ENCODE measurements around the gene PGLYRP3.

PGLYRP3 gene

DNA sequence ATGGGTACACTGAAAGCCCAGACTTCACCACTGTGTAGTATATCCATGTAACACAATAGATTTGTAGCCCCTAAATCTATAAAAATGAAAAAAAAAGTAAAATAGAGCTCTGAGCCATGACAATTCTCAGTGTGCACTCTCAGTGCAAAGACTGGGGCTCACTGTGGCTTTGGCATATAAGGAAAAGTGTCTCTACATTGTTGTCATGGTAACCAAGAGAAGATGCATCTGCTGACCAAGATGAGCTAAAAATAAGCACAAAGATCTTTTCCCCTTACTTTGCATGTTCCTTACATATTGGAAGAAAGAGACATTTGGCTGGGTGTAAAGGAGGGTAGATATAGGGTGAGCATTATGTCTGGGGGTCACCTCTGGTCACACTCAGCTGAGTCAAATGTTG is 23.9 kb upstream of the PGLYRP3 start (continued):
- TF ChIP-seq, protein P1, sequence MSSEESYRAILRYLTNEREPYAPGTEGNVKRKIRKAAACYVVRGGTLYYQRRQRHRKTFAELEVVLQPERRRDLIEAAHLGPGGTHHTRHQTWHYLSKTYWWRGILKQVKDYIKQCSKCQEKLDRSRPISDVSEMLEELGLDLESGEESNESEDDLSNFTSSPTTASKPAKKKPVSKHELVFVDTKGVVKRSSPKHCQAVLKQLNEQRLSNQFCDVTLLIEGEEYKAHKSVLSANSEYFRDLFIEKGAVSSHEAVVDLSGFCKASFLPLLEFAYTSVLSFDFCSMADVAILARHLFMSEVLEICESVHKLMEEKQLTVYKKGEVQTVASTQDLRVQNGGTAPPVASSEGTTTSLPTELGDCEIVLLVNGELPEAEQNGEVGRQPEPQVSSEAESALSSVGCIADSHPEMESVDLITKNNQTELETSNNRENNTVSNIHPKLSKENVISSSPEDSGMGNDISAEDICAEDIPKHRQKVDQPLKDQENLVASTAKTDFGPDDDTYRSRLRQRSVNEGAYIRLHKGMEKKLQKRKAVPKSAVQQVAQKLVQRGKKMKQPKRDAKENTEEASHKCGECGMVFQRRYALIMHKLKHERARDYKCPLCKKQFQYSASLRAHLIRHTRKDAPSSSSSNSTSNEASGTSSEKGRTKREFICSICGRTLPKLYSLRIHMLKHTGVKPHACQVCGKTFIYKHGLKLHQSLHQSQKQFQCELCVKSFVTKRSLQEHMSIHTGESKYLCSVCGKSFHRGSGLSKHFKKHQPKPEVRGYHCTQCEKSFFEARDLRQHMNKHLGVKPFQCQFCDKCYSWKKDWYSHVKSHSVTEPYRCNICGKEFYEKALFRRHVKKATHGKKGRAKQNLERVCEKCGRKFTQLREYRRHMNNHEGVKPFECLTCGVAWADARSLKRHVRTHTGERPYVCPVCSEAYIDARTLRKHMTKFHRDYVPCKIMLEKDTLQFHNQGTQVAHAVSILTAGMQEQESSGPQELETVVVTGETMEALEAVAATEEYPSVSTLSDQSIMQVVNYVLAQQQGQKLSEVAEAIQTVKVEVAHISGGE (tag by site-specific recombination; conservative IDR thresholded peaks at IDR 0.05; ENCODE audit: low read depth), result no peak

DNA sequence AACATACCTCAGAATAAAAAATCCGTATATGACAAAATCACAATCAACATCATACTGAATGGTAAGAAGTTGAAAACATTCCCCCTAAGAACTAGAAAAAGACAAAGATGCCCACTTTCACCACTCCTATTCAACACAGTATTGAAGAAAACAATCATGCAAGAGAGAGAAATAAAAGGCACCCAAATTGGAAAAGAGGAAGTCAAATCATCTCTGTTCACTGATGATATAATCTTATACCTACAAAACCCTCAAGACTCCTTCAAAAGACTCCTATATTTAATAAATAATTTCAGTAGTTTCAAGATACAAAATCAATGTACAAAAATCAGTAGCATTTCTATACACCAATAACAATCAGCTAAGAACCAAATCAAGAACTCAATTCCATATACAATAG is 21.1 kb upstream of the PGLYRP3 start:
- H3K4me1 ChIP-seq (ENCODE audit: control insufficient read depth, insufficient read depth, low read length), result no peaks in the 10 kb centered on the region
- CTCF ChIA-PET, result interaction anchor here (2.1 kb wide), 1 partner anchor 18 kb away, joined by 11 read pairs; no protein-coding TSS in a partner anchor
- no peak overlapping the region for H3K4me3 ChIP-seq (ENCODE audit: low read depth, low read length)
- no peak overlapping the region for H3K27ac ChIP-seq (ENCODE audit: extremely low read depth, low read depth, low read length)
- no peaks in the 10 kb centered on the region for H3K9me3 ChIP-seq (ENCODE audit: control insufficient read depth, insufficient read depth, low read depth, low read length)
- POLR2A ChIA-PET, result no interaction called here
- TF ChIP-seq ZNF394 (tag by site-specific recombination; IDR thresholded peaks at IDR 0.05; ENCODE audit: borderline replicate concordance) (no peak), KLF1 (tag by site-specific recombination; IDR thresholded peaks at IDR 0.05) (no peak), ZNF169 (tag by site-specific recombination; IDR thresholded peaks at IDR 0.05) (no peak), HOXA7 (CRISPR knock-in tag; IDR thresholded peaks at IDR 0.05; ENCODE audit: borderline replicate concordance) (no peak), ZNF610 (tag by site-specific recombination; IDR thresholded peaks at IDR 0.05; ENCODE audit: borderline replicate concordance) (no peak), ZNF391 (tag by site-specific recombination; IDR thresholded peaks at IDR 0.05; ENCODE audit: borderline replicate concordance, low read depth) (no peak), ZNF133 (tag by site-specific recombination; IDR thresholded peaks at IDR 0.05) (no peak), OSR2 (tag by site-specific recombination; IDR thresholded peaks at IDR 0.05) (no peak), ZNF747 (tag by site-specific recombination; IDR thresholded peaks at IDR 0.05) (no peak), ZSCAN23 (tag by site-specific recombination; IDR thresholded peaks at IDR 0.05) (no peak), GLI4 (tag by site-specific recombination; IDR thresholded peaks at IDR 0.05) (no peak), ZNF701 (tag by site-specific recombination; IDR thresholded peaks at IDR 0.05) (no peak), ZFP3 (tag by site-specific recombination; IDR thresholded peaks at IDR 0.05; ENCODE audit: low read depth) (no peak), MEIS1 (CRISPR knock-in tag; IDR thresholded peaks at IDR 0.05; ENCODE audit: borderline replicate concordance) (no peak), SP7 (tag by site-specific recombination; IDR thresholded peaks at IDR 0.05) (no peak), HOXC10 (CRISPR knock-in tag; IDR thresholded peaks at IDR 0.05) (no peak)
- TF ChIP-seq, protein P2, sequence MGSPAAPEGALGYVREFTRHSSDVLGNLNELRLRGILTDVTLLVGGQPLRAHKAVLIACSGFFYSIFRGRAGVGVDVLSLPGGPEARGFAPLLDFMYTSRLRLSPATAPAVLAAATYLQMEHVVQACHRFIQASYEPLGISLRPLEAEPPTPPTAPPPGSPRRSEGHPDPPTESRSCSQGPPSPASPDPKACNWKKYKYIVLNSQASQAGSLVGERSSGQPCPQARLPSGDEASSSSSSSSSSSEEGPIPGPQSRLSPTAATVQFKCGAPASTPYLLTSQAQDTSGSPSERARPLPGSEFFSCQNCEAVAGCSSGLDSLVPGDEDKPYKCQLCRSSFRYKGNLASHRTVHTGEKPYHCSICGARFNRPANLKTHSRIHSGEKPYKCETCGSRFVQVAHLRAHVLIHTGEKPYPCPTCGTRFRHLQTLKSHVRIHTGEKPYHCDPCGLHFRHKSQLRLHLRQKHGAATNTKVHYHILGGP (tag by site-specific recombination; IDR thresholded peaks at IDR 0.05), result no peak
- TF ChIP-seq, protein P3, sequence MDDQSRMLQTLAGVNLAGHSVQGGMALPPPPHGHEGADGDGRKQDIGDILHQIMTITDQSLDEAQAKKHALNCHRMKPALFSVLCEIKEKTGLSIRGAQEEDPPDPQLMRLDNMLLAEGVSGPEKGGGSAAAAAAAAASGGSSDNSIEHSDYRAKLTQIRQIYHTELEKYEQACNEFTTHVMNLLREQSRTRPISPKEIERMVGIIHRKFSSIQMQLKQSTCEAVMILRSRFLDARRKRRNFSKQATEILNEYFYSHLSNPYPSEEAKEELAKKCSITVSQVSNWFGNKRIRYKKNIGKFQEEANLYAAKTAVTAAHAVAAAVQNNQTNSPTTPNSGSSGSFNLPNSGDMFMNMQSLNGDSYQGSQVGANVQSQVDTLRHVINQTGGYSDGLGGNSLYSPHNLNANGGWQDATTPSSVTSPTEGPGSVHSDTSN (CRISPR knock-in tag; IDR thresholded peaks at IDR 0.05), result no peak
- TF ChIP-seq, protein P4, sequence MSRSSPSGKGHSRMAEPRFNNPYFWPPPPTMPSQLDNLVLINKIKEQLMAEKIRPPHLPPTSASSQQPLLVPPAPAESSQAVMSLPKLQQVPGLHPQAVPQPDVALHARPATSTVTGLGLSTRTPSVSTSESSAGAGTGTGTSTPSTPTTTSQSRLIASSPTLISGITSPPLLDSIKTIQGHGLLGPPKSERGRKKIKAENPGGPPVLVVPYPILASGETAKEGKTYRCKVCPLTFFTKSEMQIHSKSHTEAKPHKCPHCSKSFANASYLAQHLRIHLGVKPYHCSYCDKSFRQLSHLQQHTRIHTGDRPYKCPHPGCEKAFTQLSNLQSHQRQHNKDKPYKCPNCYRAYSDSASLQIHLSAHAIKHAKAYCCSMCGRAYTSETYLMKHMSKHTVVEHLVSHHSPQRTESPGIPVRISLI (tag by site-specific recombination; IDR thresholded peaks at IDR 0.05), result no peak
- TF ChIP-seq, protein P5, sequence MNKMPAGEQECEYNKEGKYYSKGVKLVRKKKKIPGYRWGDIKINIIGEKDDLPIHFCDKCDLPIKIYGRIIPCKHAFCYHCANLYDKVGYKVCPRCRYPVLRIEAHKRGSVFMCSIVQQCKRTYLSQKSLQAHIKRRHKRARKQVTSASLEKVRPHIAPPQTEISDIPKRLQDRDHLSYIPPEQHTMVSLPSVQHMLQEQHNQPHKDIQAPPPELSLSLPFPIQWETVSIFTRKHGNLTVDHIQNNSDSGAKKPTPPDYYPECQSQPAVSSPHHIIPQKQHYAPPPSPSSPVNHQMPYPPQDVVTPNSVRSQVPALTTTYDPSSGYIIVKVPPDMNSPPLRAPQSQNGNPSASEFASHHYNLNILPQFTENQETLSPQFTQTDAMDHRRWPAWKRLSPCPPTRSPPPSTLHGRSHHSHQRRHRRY (tag by site-specific recombination; IDR thresholded peaks at IDR 0.05), result no peak
- no peaks in the 10 kb centered on the region for H3K36me3 ChIP-seq (ENCODE audit: control insufficient read depth in 2 of 2, insufficient read depth in 1 of 2, low read length in 2 of 2)

All from HEK293 (cell line).